Neutrophil (primary cell): ENCODE measurements around the gene SETBP1.
A peak's percentile ranks its signal among the peaks of the same experiment; 100 is the strongest.

Experiments
- H3K27ac ChIP-seq: fragments of 200-600 bp; sonication (generic); 2 replicates; pipeline ENCODE4 v1.5.1; 2016; ENCODE audit warnings: mild to moderate bottlenecking, moderate library complexity
- H3K27me3 ChIP-seq: fragments of 200-600 bp; sonication (generic); 2 replicates; pipeline ENCODE4 v1.6.0; 2016; ENCODE audit warnings: mild to moderate bottlenecking
- H3K36me3 ChIP-seq: fragments of 200-600 bp; sonication (generic); 2 replicates; pipeline ENCODE4 v1.5.1; 2017
- H3K4me1 ChIP-seq, 2 experiments: fragments of 200-600 bp in 1 of 2; sonication (generic) in 1 of 2; 1 replicate in 1 of 2; 2 replicates in 1 of 2; pipeline versions ENCODE4 v1.5.1 to v1.6.1; 2013 to 2016; ENCODE audit warnings: low read depth in 1 of 2, low read length in 1 of 2, mild to moderate bottlenecking in 1 of 2, moderate library complexity in 1 of 2; ENCODE audit not compliant: control insufficient read depth in 1 of 2, insufficient read depth in 1 of 2
- H3K4me3 ChIP-seq, 2 experiments: fragments of 200-600 bp in 1 of 2; sonication (generic) in 1 of 2; 1 replicate in 1 of 2; 2 replicates in 1 of 2; pipeline ENCODE4 v1.5.1; 2013 to 2016; ENCODE audit warnings: low read depth in 1 of 2, low read length in 1 of 2, mild to moderate bottlenecking in 1 of 2, moderate library complexity in 1 of 2
- H3K9me3 ChIP-seq: fragments of 200-600 bp; sonication (generic); 2 replicates; pipeline ENCODE4 v1.5.1; 2016
- CTCF ChIP-seq: fragments of 200-600 bp; sonication (generic); IDR thresholded peaks from 2 replicates; pipeline ENCODE4 v1.5.1; 2016; ENCODE audit warnings: antibody characterized with exemption

SETBP1 gene

GRCh38 chr18:44938720-44939665, 258.3 kb downstream of the SETBP1 start:
- Histone ChIP-seq H3K9me3 (no peaks in the 10 kb centered on the region), H3K27me3 (no peaks in the 10 kb centered on the region), H3K36me3 (no peaks in the 10 kb centered on the region), H3K27ac (no peak overlapping the region), H3K4me1 (peaks cover 43 to 44% of the 10 kb centered on the region in 2 experiments), H3K4me3 (no peak overlapping the region)
- no peak for TF ChIP-seq CTCF

DNA sequence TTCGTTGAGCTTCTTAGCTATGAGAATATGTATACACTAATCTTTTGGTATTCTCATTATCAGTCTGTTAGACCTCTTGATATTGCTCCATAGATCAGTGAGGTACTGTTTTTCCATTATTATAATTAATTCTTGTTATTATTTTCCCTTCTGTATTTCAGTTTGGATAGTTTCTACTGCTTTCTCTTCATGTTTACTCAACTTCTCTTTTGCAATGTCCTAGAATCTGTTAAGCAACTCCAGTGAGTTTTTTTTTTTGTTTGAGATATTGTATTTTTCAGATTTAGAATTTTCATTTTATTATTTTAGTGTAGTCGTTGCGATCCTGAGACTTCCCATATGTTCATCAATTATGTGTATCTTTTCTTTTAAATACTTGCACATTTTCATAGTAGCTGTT, 260.8 kb downstream of the SETBP1 start:
- H3K27me3 ChIP-seq, result no peaks in the 10 kb centered on the region
- H3K27ac ChIP-seq, result peak overlapping the region; percentile 83
- no peaks in the 10 kb centered on the region for H3K9me3 ChIP-seq
- peak overlapping the region; percentile 8 to 16 for H3K4me3 ChIP-seq
- H3K4me1 ChIP-seq, result peaks cover 54 to 58% of the 10 kb centered on the region in 2 experiments
- TF ChIP-seq CTCF, result no peak
- H3K36me3 ChIP-seq, result no peaks in the 10 kb centered on the region

DNA sequence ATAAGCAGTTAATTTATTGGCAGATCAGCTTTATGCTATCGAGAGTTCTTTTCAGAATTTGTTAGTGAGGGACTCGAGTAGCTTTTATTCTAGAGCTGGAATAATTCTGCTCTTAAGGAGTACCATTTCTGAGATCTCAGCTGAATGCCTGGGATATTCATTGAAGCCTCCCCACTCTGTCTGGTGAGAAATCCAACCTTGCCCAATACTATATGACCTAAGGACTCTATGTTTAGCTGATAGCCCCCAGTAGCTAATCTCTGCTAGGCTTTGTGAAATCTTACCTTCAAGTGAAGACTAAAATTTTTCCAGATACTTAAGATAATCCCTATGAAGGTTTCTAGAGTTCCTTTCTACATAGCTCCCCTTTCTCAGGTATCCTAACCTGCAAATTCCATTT, 261.4 kb downstream of the SETBP1 start:
- no peaks in the 10 kb centered on the region for H3K36me3 ChIP-seq
- no peak overlapping the region for H3K4me3 ChIP-seq
- H3K27me3 ChIP-seq, result no peaks in the 10 kb centered on the region
- peak overlapping the region; percentile 83 for H3K27ac ChIP-seq
- no peaks in the 10 kb centered on the region for H3K9me3 ChIP-seq
- H3K4me1 ChIP-seq, result peaks cover 54 to 58% of the 10 kb centered on the region in 2 experiments
- no peak for TF ChIP-seq CTCF

- no peak for TF ChIP-seq CTCF
- no peaks in the 10 kb centered on the region for H3K27me3 ChIP-seq
- peak overlapping the region; percentile 83 for H3K27ac ChIP-seq
- H3K4me3 ChIP-seq, result peak overlapping the region; percentile 7 to 15
- no peaks in the 10 kb centered on the region for H3K9me3 ChIP-seq
- H3K36me3 ChIP-seq, result no peaks in the 10 kb centered on the region
- H3K4me1 ChIP-seq, result peaks cover 54 to 58% of the 10 kb centered on the region in 2 experiments
Measured at GRCh38 chr18:44943311-44943881, 262.7 kb downstream of the SETBP1 start.

GRCh38 chr18:44944461-44944860, 263.8 kb downstream of the SETBP1 start:
- TF ChIP-seq CTCF, result no peak
- H3K4me3 ChIP-seq, result no peak overlapping the region
- H3K9me3 ChIP-seq, result no peaks in the 10 kb centered on the region
- peaks cover 54 to 57% of the 10 kb centered on the region in 2 experiments for H3K4me1 ChIP-seq
- H3K36me3 ChIP-seq, result no peaks in the 10 kb centered on the region
- no peaks in the 10 kb centered on the region for H3K27me3 ChIP-seq
- H3K27ac ChIP-seq, result peak overlapping the region; percentile 83
